Measurements from ENCODE around the gene NPAS3.

NPAS3 gene

GRCh38 chr14:33450416-33450815 lies 511.7 kb downstream of the NPAS3 start:
- TF ChIP-seq CTCF (IDR thresholded peaks at IDR 0.05; ENCODE audit: low read depth, low read length, missing control alignments): no peak
- no peak for DNase-seq (ENCODE audit: low read depth)
- no peak overlapping the region for H3K4me3 ChIP-seq (ENCODE audit: low read depth, low read length)
- in situ Hi-C loops (cut with HindIII; ENCODE audit: low sequenced_read_pairs): no loop called here

- in situ Hi-C loops (cut with HindIII; ENCODE audit: low sequenced_read_pairs): no loop called here
- TF ChIP-seq CTCF (IDR thresholded peaks at IDR 0.05; ENCODE audit: low read depth, low read length, missing control alignments): no peak
- DNase-seq (ENCODE audit: low read depth): no peak
- H3K4me3 ChIP-seq (ENCODE audit: low read depth, low read length): no peak overlapping the region
Observed at GRCh38 chr14:33451211-33451610, 512.5 kb downstream of the NPAS3 start.

- no peak for TF ChIP-seq CTCF (IDR thresholded peaks at IDR 0.05; ENCODE audit: low read depth, low read length, missing control alignments)
- DNase-seq (ENCODE audit: low read depth): no peak
- no peak overlapping the region for H3K4me3 ChIP-seq (ENCODE audit: low read depth, low read length)
- in situ Hi-C loops (cut with HindIII; ENCODE audit: low sequenced_read_pairs): no loop called here
Observed at GRCh38 chr14:33452995-33453394, 514.3 kb downstream of the NPAS3 start.

- no peak for TF ChIP-seq CTCF (IDR thresholded peaks at IDR 0.05; ENCODE audit: low read depth, low read length, missing control alignments)
- no peak for DNase-seq (ENCODE audit: low read depth)
- H3K4me3 ChIP-seq (ENCODE audit: low read depth, low read length): no peak overlapping the region
- in situ Hi-C loops (cut with HindIII; ENCODE audit: low sequenced_read_pairs): no loop called here
Observed at GRCh38 chr14:33454022-33454595, 515.4 kb downstream of the NPAS3 start.

GRCh38 chr14:33454707-33455106 lies 516.0 kb downstream of the NPAS3 start:
- H3K4me3 ChIP-seq (ENCODE audit: low read depth, low read length): no peak overlapping the region
- no peak for DNase-seq (ENCODE audit: low read depth)
- TF ChIP-seq CTCF (IDR thresholded peaks at IDR 0.05; ENCODE audit: low read depth, low read length, missing control alignments): no peak
- in situ Hi-C loops (cut with HindIII; ENCODE audit: low sequenced_read_pairs): loop anchor here (5.0 kb wide), 2 partner anchors 52 to 73 kb away; no protein-coding TSS in a partner anchor

- in situ Hi-C loops (cut with HindIII; ENCODE audit: low sequenced_read_pairs): loop anchor here (5.0 kb wide), 2 partner anchors 53 to 72 kb away; no protein-coding TSS in a partner anchor
Observed at GRCh38 chr14:33455654-33456345, 517.1 kb downstream of the NPAS3 start.

More at GRCh38 chr14:33455654-33456345, 517.1 kb downstream of the NPAS3 start:
- no peak overlapping the region for H3K4me3 ChIP-seq (ENCODE audit: low read depth, low read length)
- DNase-seq (ENCODE audit: low read depth): no peak
- no peak for TF ChIP-seq CTCF (IDR thresholded peaks at IDR 0.05; ENCODE audit: low read depth, low read length, missing control alignments)

Measured in astrocyte of the cerebellum (primary cell).